Immature natural killer cell (primary cell): ENCODE measurements around the gene KIF21B. TPM values are rescaled to one million over a fixed set of nuclear protein-coding genes. Genes with fewer than 3 reads are reported as not detected.
A peak's percentile ranks its signal among the peaks of the same experiment; 100 is the strongest.
"Not testable (repeated sequence)": the region's sequence is repeated elsewhere in the genome, so short reads cannot be mapped to it uniquely, and the experiment has no call there.

Experiments used
- DNase-seq, 3 donors: peaks; one replicate each; pipeline ENCODE4 v3.0.0; 2022; ENCODE audit warnings: mixed read lengths in 1 of 3
- H3K27ac Mint-ChIP-seq, 6 donors: one replicate each; pipeline ENCODE4 v1.8.0; 2020; ENCODE audit warnings: mixed read lengths in 6 of 6, mild to moderate bottlenecking in 5 of 6, inconsistent platforms in 4 of 6, moderate library complexity in 3 of 6
- H3K27me3 Mint-ChIP-seq, 3 donors: one replicate each; pipeline ENCODE4 v1.8.0; 2020 to 2021; ENCODE audit warnings: low read depth in 3 of 3, mild to moderate bottlenecking in 3 of 3, mixed read lengths in 3 of 3, moderate library complexity in 3 of 3, inconsistent platforms in 1 of 3
- H3K36me3 Mint-ChIP-seq, 3 donors: one replicate each; pipeline ENCODE4 v1.8.0; 2020; ENCODE audit warnings: mixed read lengths in 3 of 3, inconsistent platforms in 2 of 3, mild to moderate bottlenecking in 2 of 3
- H3K4me1 Mint-ChIP-seq, 2 donors: one replicate each; pipeline ENCODE4 v1.8.0; 2020; ENCODE audit warnings: inconsistent platforms in 2 of 2, mild to moderate bottlenecking in 2 of 2, mixed read lengths in 2 of 2, moderate library complexity in 1 of 2
- H3K4me3 Mint-ChIP-seq, 5 donors: one replicate each; pipeline ENCODE4 v1.8.0; 2020; ENCODE audit warnings: mild to moderate bottlenecking in 5 of 5, mixed read lengths in 5 of 5, inconsistent platforms in 3 of 5, moderate library complexity in 3 of 5
- H3K9me3 Mint-ChIP-seq, 6 donors: one replicate each; pipeline ENCODE4 v1.8.0; 2020; ENCODE audit warnings: mild to moderate bottlenecking in 6 of 6, mixed read lengths in 6 of 6, inconsistent platforms in 4 of 6, moderate library complexity in 3 of 6
- polyA plus RNA-seq, 3 donors: library from polyadenylated mRNA; unstranded; fragments of 300-500 nt; fragmentation: Illumina TruSeq; gene quantifications; one replicate each; pipeline ENCODE4 v1.2.3, GENCODE V29; 2021

Gene KIF21B
- polyA plus RNA-seq, 3 donors from 2014 or later: 1.6 to 9.1 (median 2.9) TPM

- peaks cover 3 to 15% (median 4%) of the 10 kb centered on the region in 3 donors for H3K27me3 Mint-ChIP-seq
These were observed 58.3 kb downstream of the KIF21B start for GRCh38 chr1:200965111-200965805.

GRCh38 chr1:200963888-200964287, 59.6 kb downstream of the KIF21B start:
- H3K27me3 Mint-ChIP-seq: peaks cover 0 to 11% (median 4%) of the 10 kb centered on the region in 3 donors
- not testable (repeated sequence) for DNase-seq, H3K4me1 Mint-ChIP-seq, H3K4me3 Mint-ChIP-seq, H3K9me3 Mint-ChIP-seq, H3K36me3 Mint-ChIP-seq
- H3K27ac Mint-ChIP-seq: peak overlapping the region in 2 of 6 donors; percentile 3 to 47

More at GRCh38 chr1:200965111-200965805, 58.3 kb downstream of the KIF21B start:
- H3K4me3 Mint-ChIP-seq: no peak overlapping the region
- H3K9me3 Mint-ChIP-seq: no peaks in the 10 kb centered on the region
- peaks cover 10% of the 10 kb centered on the region in 2 donors for H3K4me1 Mint-ChIP-seq
- H3K36me3 Mint-ChIP-seq: peaks cover 0 to 7% (median 6%) of the 10 kb centered on the region in 3 donors
- peak overlapping the region in 3 of 6 donors; percentile 33 to 41 (median 38) for H3K27ac Mint-ChIP-seq
- no peak for DNase-seq

- DNase-seq: no peak
- Mint-ChIP-seq H3K27me3 (peaks cover 0 to 11% (median 4%) of the 10 kb centered on the region in 3 donors), H3K27ac (peak overlapping the region in 2 of 6 donors; percentile 1 to 3), H3K4me1 (no peaks in the 10 kb centered on the region), H3K4me3 (no peak overlapping the region), H3K36me3 (peaks cover 0 to 2% (median 0%) of the 10 kb centered on the region in 3 donors), H3K9me3 (no peaks in the 10 kb centered on the region)
These were observed 60.4 kb downstream of the KIF21B start for GRCh38 chr1:200963076-200963475.

GRCh38 chr1:200962631-200963030, 60.9 kb downstream of the KIF21B start:
- peaks cover 0 to 2% (median 0%) of the 10 kb centered on the region in 3 donors for H3K36me3 Mint-ChIP-seq
- H3K27ac Mint-ChIP-seq: peak overlapping the region in 2 of 6 donors; percentile 1 to 3
- no peak overlapping the region for H3K4me3 Mint-ChIP-seq
- H3K9me3 Mint-ChIP-seq: no peaks in the 10 kb centered on the region
- no peak for DNase-seq
- H3K27me3 Mint-ChIP-seq: peaks cover 0 to 11% (median 4%) of the 10 kb centered on the region in 3 donors
- H3K4me1 Mint-ChIP-seq: no peaks in the 10 kb centered on the region

GRCh38 chr1:200962151-200962550, 61.4 kb downstream of the KIF21B start:
- H3K27me3 Mint-ChIP-seq: peaks cover 0 to 11% (median 4%) of the 10 kb centered on the region in 3 donors
- not testable (repeated sequence) for H3K4me1 Mint-ChIP-seq, H3K4me3 Mint-ChIP-seq, DNase-seq, H3K36me3 Mint-ChIP-seq, H3K9me3 Mint-ChIP-seq, H3K27ac Mint-ChIP-seq

GRCh38 chr1:200960948-200961340, 62.6 kb downstream of the KIF21B start:
- H3K36me3 Mint-ChIP-seq: peaks cover 0 to 2% (median 0%) of the 10 kb centered on the region in 3 donors
- no peaks in the 10 kb centered on the region for H3K4me1 Mint-ChIP-seq
- no peak for DNase-seq
- no peak overlapping the region for H3K27ac Mint-ChIP-seq
- H3K4me3 Mint-ChIP-seq: no peak overlapping the region
- H3K27me3 Mint-ChIP-seq: peaks cover 0 to 4% (median 4%) of the 10 kb centered on the region in 3 donors
- H3K9me3 Mint-ChIP-seq: no peaks in the 10 kb centered on the region

GRCh38 chr1:200960236-200960947, 63.1 kb downstream of the KIF21B start:
- no peak overlapping the region for H3K4me3 Mint-ChIP-seq
- no peaks in the 10 kb centered on the region for H3K9me3 Mint-ChIP-seq

GRCh38 chr1:200959411-200959921, 64.0 kb downstream of the KIF21B start:
- Mint-ChIP-seq H3K4me3 (no peak overlapping the region), H3K27ac (no peak overlapping the region), H3K36me3 (no peaks in the 10 kb centered on the region), H3K9me3 (no peaks in the 10 kb centered on the region), H3K4me1 (no peaks in the 10 kb centered on the region), H3K27me3 (peaks cover 0 to 4% (median 2%) of the 10 kb centered on the region in 3 donors)
- DNase-seq: no peak

More at GRCh38 chr1:200960236-200960947, 63.1 kb downstream of the KIF21B start:
- H3K36me3 Mint-ChIP-seq: peaks cover 0 to 2% (median 0%) of the 10 kb centered on the region in 3 donors
- H3K27ac Mint-ChIP-seq: peak overlapping the region in 1 of 6 donors; percentile 53
- peaks cover 0 to 4% (median 2%) of the 10 kb centered on the region in 3 donors for H3K27me3 Mint-ChIP-seq
- no peaks in the 10 kb centered on the region for H3K4me1 Mint-ChIP-seq
- no peak for DNase-seq

GRCh38 chr1:200958597-200958996, 64.9 kb downstream of the KIF21B start:
- DNase-seq: no peak
- no peak overlapping the region for H3K27ac Mint-ChIP-seq

GRCh38 chr1:200954434-200954833, 69.1 kb downstream of the KIF21B start:
- H3K4me3 Mint-ChIP-seq: no peak overlapping the region
- no peak overlapping the region for H3K27ac Mint-ChIP-seq
- no peaks in the 10 kb centered on the region for H3K4me1 Mint-ChIP-seq

More at GRCh38 chr1:200958597-200958996, 64.9 kb downstream of the KIF21B start:
- Mint-ChIP-seq H3K4me3 (no peak overlapping the region), H3K9me3 (no peaks in the 10 kb centered on the region), H3K27me3 (peaks cover 0 to 4% (median 2%) of the 10 kb centered on the region in 3 donors), H3K36me3 (no peaks in the 10 kb centered on the region), H3K4me1 (no peaks in the 10 kb centered on the region)

GRCh38 chr1:200951016-200951415, 72.5 kb downstream of the KIF21B start:
- DNase-seq: no peak
- Mint-ChIP-seq H3K4me3 (no peak overlapping the region), H3K9me3 (peaks cover 0 to 2% (median under 1%) of the 10 kb centered on the region in 6 donors), H3K27me3 (peaks cover 0 to 1% (median 0%) of the 10 kb centered on the region in 3 donors), H3K4me1 (no peaks in the 10 kb centered on the region), H3K27ac (no peak overlapping the region), H3K36me3 (no peaks in the 10 kb centered on the region)

More at GRCh38 chr1:200954434-200954833, 69.1 kb downstream of the KIF21B start:
- DNase-seq: no peak
- Mint-ChIP-seq H3K27me3 (no peaks in the 10 kb centered on the region), H3K36me3 (no peaks in the 10 kb centered on the region), H3K9me3 (no peaks in the 10 kb centered on the region)

GRCh38 chr1:200949626-200950025, 73.9 kb downstream of the KIF21B start:
- no peak for DNase-seq
- Mint-ChIP-seq H3K27me3 (peaks cover 1 to 3% (median 3%) of the 10 kb centered on the region in 3 donors), H3K4me1 (no peaks in the 10 kb centered on the region), H3K9me3 (peaks cover 0 to 2% (median under 1%) of the 10 kb centered on the region in 6 donors), H3K27ac (no peak overlapping the region), H3K36me3 (no peaks in the 10 kb centered on the region), H3K4me3 (no peak overlapping the region)

- Mint-ChIP-seq H3K27me3 (peaks cover 1 to 3% (median 3%) of the 10 kb centered on the region in 3 donors), H3K27ac (peak overlapping the region in 1 of 6 donors; percentile 12), H3K9me3 (peaks cover 0 to 5% (median under 1%) of the 10 kb centered on the region in 6 donors), H3K36me3 (no peaks in the 10 kb centered on the region), H3K4me3 (no peak overlapping the region), H3K4me1 (no peaks in the 10 kb centered on the region)
- no peak for DNase-seq
These were observed 76.4 kb downstream of the KIF21B start for GRCh38 chr1:200947059-200947566.
